ENCODE data around the gene TOR3A.

GRCh38 chr1:179124873-179125272 is 43.0 kb downstream of the TOR3A start:
- TF ChIP-seq CTCF (IDR thresholded peaks at IDR 0.05) (no peak), EZH2 (IDR thresholded peaks at IDR 0.05; ENCODE audit: borderline replicate concordance, insufficient read depth, low read depth, low read length, poor library complexity, severe bottlenecking) (no peak)

Measured in B cell (primary cell).